ENCODE data around the gene SYCN. TPM values are rescaled to one million over a fixed set of nuclear protein-coding genes. Genes with fewer than 3 reads are reported as not detected.

SYCN gene
- total and polyA plus RNA-seq, 2 of the 8 experiments (the other 6 are each of a cell fraction or from before 2014, with no cell fraction given) = not detected

DNA sequence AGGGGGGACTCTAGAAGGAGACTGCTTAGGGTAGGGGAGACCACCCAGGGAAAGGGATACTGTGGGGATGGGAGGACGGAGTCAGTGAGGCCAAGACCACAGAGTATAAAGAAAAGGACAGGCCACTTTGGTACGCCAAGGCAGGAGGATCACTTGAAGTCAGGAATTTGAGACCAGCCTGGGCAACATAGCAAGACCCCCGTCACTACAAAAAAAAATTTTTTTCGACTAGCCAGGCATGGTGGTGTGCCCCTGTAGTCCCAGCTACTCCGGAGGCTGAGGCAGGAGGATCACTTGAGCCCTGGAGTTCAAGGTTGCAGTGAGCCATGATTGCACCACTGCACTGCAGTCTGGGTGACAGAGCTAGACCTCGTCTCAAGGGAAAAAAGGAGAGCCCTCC is 34.1 kb upstream of the SYCN start:
- H4K5ac ChIP-seq (ENCODE audit: insufficient read length, low read depth, low read length) = no peak overlapping the region
- FAIRE-seq = no peak
- H3K4me1 ChIP-seq (replicated peaks in 1 of 4; ENCODE audit: control insufficient read depth in 3 of 4, insufficient read depth in 4 of 4, low read length in 3 of 4) = no peaks in the 10 kb centered on the region
- no peak overlapping the region for H3K4me2 ChIP-seq (ENCODE audit: insufficient read depth in 1 of 2, low read depth in 2 of 2, low read length in 2 of 2)
- no peak overlapping the region for H4K8ac ChIP-seq (ENCODE audit: extremely low read depth, insufficient read depth, low read length)
- H2AK5ac ChIP-seq (ENCODE audit: low read depth, low read length) = no peak overlapping the region
- no peak overlapping the region for H2BK120ac ChIP-seq (replicated peaks; ENCODE audit: low read depth, low read length)
- 75% methylated on average over 6 of the region's 6 CpGs; no CpG with 5 or more reads in 1 of the 2 experiments for WGBS, 2 experiments (ENCODE audit: extremely low coverage in 1 of 2, insufficient coverage in 1 of 2, insufficient read length in 1 of 2, insufficient replicate concordance in 2 of 2, low coverage in 1 of 2, low lambda C conversion rate in 2 of 2, missing lambda C conversion rate in 1 of 2)
- H4K91ac ChIP-seq (replicated peaks; ENCODE audit: insufficient read length, low read length) = no peak overlapping the region
- no peak overlapping the region for H3K18ac ChIP-seq (ENCODE audit: extremely low read depth, low read length)
- DNase-seq (ENCODE audit: low read depth in 1 of 2, low spot score in 2 of 2) = no peak
- no peak overlapping the region for H3K9ac ChIP-seq (replicated peaks in 1 of 4; ENCODE audit: extremely low read depth in 1 of 4, low read depth in 3 of 4, low read length in 3 of 4)
- no peak overlapping the region for H2BK15ac ChIP-seq (ENCODE audit: low read length)
- peaks cover 2% of the 10 kb centered on the region; the same call in 1 of the 2 replicates for H3K23me2 ChIP-seq (ENCODE audit: low read depth, low read length)
- no peak for TF ChIP-seq TEAD4 (IDR thresholded peaks at IDR 0.05; ENCODE audit: low read depth, low read length)
- no peak for TF ChIP-seq YY1 (IDR thresholded peaks at IDR 0.05; ENCODE audit: low read depth, low read length)
- TF ChIP-seq GABPA (IDR thresholded peaks at IDR 0.05; ENCODE audit: borderline replicate concordance, insufficient read depth, low read length) = no peak
- peaks cover 0 to 4% (median 1%) of the 10 kb centered on the region in 4 experiments; a peak in 2 of 7 replicates for H3K27me3 ChIP-seq (replicated peaks in 1 of 4; ENCODE audit: control insufficient read depth in 3 of 4, extremely low read depth in 1 of 4, insufficient read depth in 3 of 4, low read length in 3 of 4)
- no peak overlapping the region for H2AFZ ChIP-seq (ENCODE audit: low read length)
- POLR2A ChIA-PET (ENCODE audit: partially characterized antibody) = interaction anchor here (0.6 kb wide), 1 partner anchor 182 kb away, joined by 3 read pairs; no protein-coding TSS in a partner anchor
- no peak overlapping the region for H3K56ac ChIP-seq (replicated peaks; ENCODE audit: insufficient read length, low read depth, low read length)
- no peaks in the 10 kb centered on the region for H3K36me3 ChIP-seq (ENCODE audit: control insufficient read depth in 2 of 4, insufficient read depth in 4 of 4, low read length in 3 of 4)
- H3K4me3 ChIP-seq (ENCODE audit: extremely low read depth in 1 of 4, insufficient read depth in 2 of 4, low read depth in 3 of 4, low read length in 4 of 4) = no peak overlapping the region
- H3K79me2 ChIP-seq (ENCODE audit: control insufficient read depth in 1 of 2, insufficient read depth in 2 of 2, low read length in 2 of 2) = no peaks in the 10 kb centered on the region
- H4K20me1 ChIP-seq (replicated peaks in 1 of 2; ENCODE audit: control insufficient read depth in 1 of 2, insufficient read depth in 2 of 2, low read length in 2 of 2) = peaks cover 0 to 1% of the 10 kb centered on the region in 2 experiments
- H2BK12ac ChIP-seq (ENCODE audit: low read depth, low read length) = no peak overlapping the region
- no peak overlapping the region for H2BK20ac ChIP-seq (ENCODE audit: low read length)
- CTCF ChIA-PET (ENCODE audit: partially characterized antibody) = interaction anchor here (0.7 to 2.1 kb wide), 3 partner anchors 26 to 127 kb away, joined by 3 to 10 read pairs (median 4); no protein-coding TSS in a partner anchor
- H3K14ac ChIP-seq (ENCODE audit: insufficient read length) = no peak overlapping the region
- H3K79me1 ChIP-seq (ENCODE audit: low read depth, low read length) = no peaks in the 10 kb centered on the region
- no peaks in the 10 kb centered on the region for H3K9me3 ChIP-seq (ENCODE audit: insufficient read depth in 2 of 2, low read depth in 1 of 2, low read length in 1 of 2)
- H3K4ac ChIP-seq (replicated peaks; ENCODE audit: insufficient read length, low read depth, low read length) = no peak overlapping the region
- no peak overlapping the region for H2BK5ac ChIP-seq (ENCODE audit: low read depth, low read length)
- no peak overlapping the region for H3K23ac ChIP-seq (ENCODE audit: insufficient read length)
- H3K27ac ChIP-seq (ENCODE audit: low read depth, low read length) = no peak overlapping the region

Data from H1 (cell line).